Measurements from ENCODE around the gene TBX15.

GRCh38 chr1:118846443-118846842 is 141.7 kb downstream of the TBX15 start:
- no peak for TF ChIP-seq TAF1 (IDR thresholded peaks at IDR 0.05; ENCODE audit: low read depth, low read length)
- TF ChIP-seq POLR2A (IDR thresholded peaks at IDR 0.05; ENCODE audit: low read depth, low read length) = no peak
- TF ChIP-seq POLR2AphosphoS5 (IDR thresholded peaks at IDR 0.05; ENCODE audit: low read depth, low read length) = no peak
- no peak for TF ChIP-seq PAX5 (IDR thresholded peaks at IDR 0.05; ENCODE audit: insufficient read depth, low read length, severe bottlenecking)
- no peak for TF ChIP-seq SPI1 (IDR thresholded peaks at IDR 0.05; ENCODE audit: low read depth, low read length)
- TF ChIP-seq POU2F2 (IDR thresholded peaks at IDR 0.05; ENCODE audit: low read depth, low read length) = no peak

All from GM12891 (cell line).